ENCODE results near the gene CMTR1. TPM values are rescaled to one million over a fixed set of nuclear protein-coding genes. Genes with fewer than 3 reads are reported as not detected.

Gene CMTR1
- total RNA-seq, 1 experiment from 2014 or later, result 37.7 TPM

DNA sequence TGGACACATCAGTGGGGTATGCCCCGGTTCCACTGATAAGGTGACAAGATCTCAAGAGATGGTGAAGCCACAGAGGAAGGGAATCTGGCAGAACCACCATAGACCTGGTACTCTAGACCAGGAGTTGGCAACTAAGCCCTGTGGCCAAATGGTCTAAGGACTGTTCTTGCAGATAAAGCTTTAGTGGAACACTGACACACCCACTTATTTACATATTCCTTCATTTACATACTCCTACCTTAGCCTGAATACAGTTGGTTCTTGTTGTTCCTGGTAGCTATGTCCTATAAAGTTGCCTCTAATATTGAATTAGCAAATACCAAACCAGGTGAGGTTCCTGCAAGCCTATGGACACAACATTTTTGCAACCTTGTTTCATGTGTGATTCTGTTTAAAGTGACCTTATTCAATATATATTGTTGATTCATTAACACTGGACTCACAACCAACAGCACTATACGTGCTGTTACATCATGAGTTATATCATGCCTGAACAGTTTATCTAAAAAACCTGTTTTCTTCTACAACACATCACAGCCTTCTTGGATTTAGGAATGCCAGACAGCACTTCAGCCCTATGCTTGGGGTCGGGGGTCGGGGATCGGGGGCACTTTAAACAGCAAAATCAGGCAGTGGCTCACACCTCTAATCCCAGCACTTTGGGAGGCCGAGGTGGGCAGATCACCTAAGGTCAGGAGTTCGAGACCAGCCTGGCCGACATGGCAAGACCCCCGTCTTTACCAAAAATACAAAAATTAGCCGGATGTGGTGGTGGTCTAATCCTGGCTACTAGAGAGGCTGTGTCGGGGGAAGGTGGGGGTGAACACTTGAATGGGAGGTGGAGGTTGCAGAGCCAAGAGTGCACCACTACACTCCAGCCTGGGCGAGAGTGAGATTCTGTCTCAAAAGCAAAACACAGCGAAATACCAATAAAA, 64.2 kb downstream of the CMTR1 start:
- CTCF ChIA-PET, result no interaction called here
- BruUV-seq (replicated peaks), result no TSS peak
- intact Hi-C loops (cut with micrococcal nuclease; ENCODE audit: unreplicated experiment), result no loop called here

More for the DNA sequence above, 64.2 kb downstream of the CMTR1 start:
- DNase-seq (ENCODE audit: low read depth, low spot score) (no peak), ATAC-seq (no peak)
- Histone ChIP-seq H3K27ac (ENCODE audit: low read length) (peak overlapping the region; percentile 52; the same call in 1 of the 2 replicates), H3K27me3 (ENCODE audit: control insufficient read depth, insufficient read depth, low read length) (no peaks in the 10 kb centered on the region), H3K4me1 (ENCODE audit: control insufficient read depth, insufficient read depth, low read length) (peaks cover 16% of the 10 kb centered on the region), H3K36me3 (ENCODE audit: control insufficient read depth, insufficient read depth, low read length) (no peaks in the 10 kb centered on the region), H3K9me3 (ENCODE audit: control insufficient read depth, insufficient read depth, low read depth, low read length) (no peaks in the 10 kb centered on the region), H3K4me3 (ENCODE audit: low read depth in 2 of 2, low read length in 2 of 2) (no peak overlapping the region)
- POLR2A ChIA-PET, result no interaction called here
- no peak for TF ChIP-seq CTCF (IDR thresholded peaks at IDR 0.05)
- TF ChIP-seq TCF7L2 (IDR thresholded peaks at IDR 0.05; ENCODE audit: low read depth, low read length), result no peak
- no peak for TF ChIP-seq POLR2AphosphoS5 (IDR thresholded peaks at IDR 0.05; ENCODE audit: low read depth, low read length)
- TF ChIP-seq SIN3A (IDR thresholded peaks at IDR 0.05; ENCODE audit: borderline replicate concordance, insufficient read depth, low read depth, low read length), result no peak
- TF ChIP-seq REST (IDR thresholded peaks at IDR 0.05; ENCODE audit: insufficient read depth in 1 of 2, low read depth in 2 of 2, low read length in 1 of 2), result no peak
- in situ Hi-C loops (cut with HindIII; ENCODE audit: low pct_unique_long_range_greater_than_20kb, low sequenced_read_pairs), result no loop called here

Measured in Panc1 (cell line).